ENCODE data around the gene FSTL4. TPM values are rescaled to one million over a fixed set of nuclear protein-coding genes. Genes with fewer than 3 reads are reported as not detected.

Gene FSTL4
- total and polyA plus RNA-seq, 2 of the 4 experiments (the other 2 are of a cell fraction): 0.18 TPM; not detected in 1

DNA sequence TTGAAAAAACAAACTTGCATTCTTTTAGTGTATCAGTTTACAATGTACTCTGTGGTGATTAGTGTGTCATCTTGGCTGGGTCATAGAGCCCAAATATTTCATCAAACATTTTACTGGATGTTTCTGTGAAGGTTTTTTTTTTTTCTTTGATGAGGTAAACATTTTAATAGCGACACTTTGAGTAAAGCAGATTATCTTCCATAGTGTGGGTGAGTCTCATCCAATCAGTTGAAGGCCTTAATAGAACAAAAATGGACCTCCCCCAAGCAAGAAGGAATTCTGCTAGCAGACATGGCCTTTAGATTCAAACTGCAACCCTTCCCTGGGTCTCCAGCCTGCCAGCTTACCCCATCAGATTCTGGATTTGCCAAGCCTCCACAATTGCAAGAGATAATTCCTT, 72.5 kb downstream of the FSTL4 start:
- no TSS peak for BruUV-seq (replicated peaks)
- DNase-seq (no peak), ATAC-seq (ENCODE audit: low read depth) (0 out of 2 replicates have a peak, but pooled peaks have one; percentile 27)
- no peaks in the 10 kb centered on the region for H3K9me1 ChIP-seq (ENCODE audit: insufficient read depth, low read length)
- H3K36me3 ChIP-seq (ENCODE audit: control insufficient read depth, insufficient read depth, low read length): no peaks in the 10 kb centered on the region
- ChIA-PET POLR2A (ENCODE audit: unreplicated experiment) (interaction anchor here (0.6 kb wide), 1 partner anchor 16 kb away, joined by 16 read pairs; no protein-coding TSS in a partner anchor), CTCF (no interaction called here)
- dilution Hi-C loops (cut with HindIII; ENCODE audit: low sequenced_read_pairs, unreplicated experiment): no loop called here
- no peak overlapping the region for H4K91ac ChIP-seq (ENCODE audit: insufficient read depth, low read depth, low read length)
- H3K9me3 ChIP-seq (ENCODE audit: control insufficient read depth, insufficient read depth, low read length): no peaks in the 10 kb centered on the region
- no peak overlapping the region for H4K5ac ChIP-seq (ENCODE audit: low read depth, low read length)
- no peak overlapping the region for H3K14ac ChIP-seq (replicated peaks; ENCODE audit: low read depth, low read length)
- no peaks in the 10 kb centered on the region for H4K20me1 ChIP-seq (ENCODE audit: insufficient read depth, low read length)
- H2AFZ ChIP-seq (replicated peaks; ENCODE audit: low read length, poor library complexity): no peak overlapping the region
- H4K8ac ChIP-seq (ENCODE audit: low read depth in 2 of 2, low read length in 2 of 2): no peak overlapping the region
- H2AK9ac ChIP-seq (replicated peaks; ENCODE audit: low read depth, low read length, poor library complexity): no peak overlapping the region
- no peak overlapping the region for H2BK5ac ChIP-seq (ENCODE audit: low read depth, low read length, poor library complexity, severe bottlenecking)
- no peak overlapping the region for H2BK120ac ChIP-seq (ENCODE audit: low read depth, low read length)
- H2AK5ac ChIP-seq (ENCODE audit: low read depth, low read length): no peak overlapping the region
- H3K4me2 ChIP-seq (ENCODE audit: low read depth, low read length): no peak overlapping the region
- no peak overlapping the region for H3K27ac ChIP-seq (ENCODE audit: insufficient read depth, low read length)
- H3K79me1 ChIP-seq (ENCODE audit: low read depth in 1 of 2, low read length in 2 of 2): no peaks in the 10 kb centered on the region
- intact Hi-C loops (cut with micrococcal nuclease): loop anchor here (5.0 kb wide), 1 partner anchor 428 kb away; no protein-coding TSS in a partner anchor
- TF ChIP-seq FOS (IDR thresholded peaks at IDR 0.05; ENCODE audit: low read depth, low read length) (no peak), RAD21 (IDR thresholded peaks at IDR 0.05; ENCODE audit: low read length) (no peak), RFX5 (IDR thresholded peaks at IDR 0.05; ENCODE audit: low read depth, low read length) (no peak), MAFK (IDR thresholded peaks at IDR 0.05; ENCODE audit: low read depth, low read length) (no peak), POLR2A (IDR thresholded peaks at IDR 0.05; ENCODE audit: low read depth, low read length) (no peak), USF2 (IDR thresholded peaks at IDR 0.05; ENCODE audit: low read depth, low read length) (no peak), MXI1 (IDR thresholded peaks at IDR 0.05; ENCODE audit: borderline replicate concordance, low read depth, low read length) (no peak), CTCF (conservative IDR thresholded peaks at IDR 0.05; ENCODE audit: low read depth, low read length) (no peak), BHLHE40 (IDR thresholded peaks at IDR 0.05; ENCODE audit: low read depth, low read length) (no peak), CHD1 (IDR thresholded peaks at IDR 0.05; ENCODE audit: low read depth, low read length) (no peak), RCOR1 (IDR thresholded peaks at IDR 0.05; ENCODE audit: insufficient replicate concordance, low read length) (no peak), CEBPB (IDR thresholded peaks at IDR 0.05; ENCODE audit: low read depth, low read length) (no peak)
- no peak overlapping the region for H2BK15ac ChIP-seq (ENCODE audit: low read depth, low read length)
- H3K23ac ChIP-seq (ENCODE audit: low read depth, low read length): no peak overlapping the region
- no peak overlapping the region for H3K9ac ChIP-seq (ENCODE audit: low read depth, low read length)
- H3K4me3 ChIP-seq (ENCODE audit: insufficient read depth, low read depth, low read length): no peak overlapping the region
- no peaks in the 10 kb centered on the region for H3K4me1 ChIP-seq (ENCODE audit: control insufficient read depth, insufficient read depth, low read length)
- WGBS, 2 experiments (ENCODE audit: extremely low coverage in 2 of 2, insufficient read length in 1 of 2): no CpG with 5 or more reads among the region's 1 CpG
- no peak overlapping the region for H3K56ac ChIP-seq (ENCODE audit: extremely low read depth, insufficient read depth, low read length)
- H2BK20ac ChIP-seq (ENCODE audit: low read depth, low read length): no peak overlapping the region
- H3K4ac ChIP-seq (ENCODE audit: low read depth, low read length): no peak overlapping the region
- 0 out of 2 replicates have a peak, but pooled peaks cover 1% of the 10 kb centered on the region for H3K27me3 ChIP-seq (ENCODE audit: control insufficient read depth, insufficient read depth, low read length)
- no peak overlapping the region for H3K18ac ChIP-seq (ENCODE audit: low read depth, low read length)
- in situ Hi-C loops (cut with MboI; ENCODE audit: low sequenced_read_pairs): no loop called here

All from IMR-90 (cell line).